ENCODE measurements around the gene NBDY.

DNA sequence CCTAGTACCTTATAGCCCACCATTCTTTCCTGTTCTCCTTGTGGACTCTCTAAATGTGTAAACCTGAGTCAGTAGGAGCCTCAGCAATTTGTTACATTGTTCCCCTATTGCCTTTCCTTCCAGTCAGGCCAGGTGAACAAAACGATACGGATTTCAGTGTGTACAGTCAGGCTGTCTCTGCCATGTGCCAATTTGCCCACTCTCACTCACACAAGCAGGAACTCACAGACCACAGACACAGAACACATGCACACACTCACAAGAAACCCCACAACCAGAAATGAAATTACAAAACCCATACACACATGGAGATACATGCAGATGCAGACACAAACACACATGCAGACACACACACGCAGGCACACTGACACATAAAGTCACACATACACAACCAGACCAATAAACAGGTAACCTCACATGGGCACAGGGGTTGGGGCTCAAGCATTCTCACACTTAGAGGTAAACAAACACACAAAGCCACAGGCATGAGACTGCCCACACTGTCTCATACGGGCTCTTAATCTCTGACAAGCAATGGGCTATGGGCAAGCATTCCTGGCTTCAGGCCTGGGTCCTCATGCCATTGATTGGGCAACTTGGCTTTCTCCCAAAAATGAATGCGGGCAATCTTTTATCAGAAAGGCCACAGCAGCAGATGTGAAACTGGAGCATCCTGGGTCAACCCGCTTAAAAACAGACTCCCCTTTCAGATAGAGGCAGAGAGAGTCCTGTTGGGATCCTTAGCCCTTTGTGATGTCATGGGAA is 68.7 kb downstream of the NBDY start:
- TF ChIP-seq EZH2 (IDR thresholded peaks at IDR 0.05; ENCODE audit: borderline replicate concordance, low read depth, low read length, poor library complexity, severe bottlenecking), result no peak
- TF ChIP-seq, protein P1, sequence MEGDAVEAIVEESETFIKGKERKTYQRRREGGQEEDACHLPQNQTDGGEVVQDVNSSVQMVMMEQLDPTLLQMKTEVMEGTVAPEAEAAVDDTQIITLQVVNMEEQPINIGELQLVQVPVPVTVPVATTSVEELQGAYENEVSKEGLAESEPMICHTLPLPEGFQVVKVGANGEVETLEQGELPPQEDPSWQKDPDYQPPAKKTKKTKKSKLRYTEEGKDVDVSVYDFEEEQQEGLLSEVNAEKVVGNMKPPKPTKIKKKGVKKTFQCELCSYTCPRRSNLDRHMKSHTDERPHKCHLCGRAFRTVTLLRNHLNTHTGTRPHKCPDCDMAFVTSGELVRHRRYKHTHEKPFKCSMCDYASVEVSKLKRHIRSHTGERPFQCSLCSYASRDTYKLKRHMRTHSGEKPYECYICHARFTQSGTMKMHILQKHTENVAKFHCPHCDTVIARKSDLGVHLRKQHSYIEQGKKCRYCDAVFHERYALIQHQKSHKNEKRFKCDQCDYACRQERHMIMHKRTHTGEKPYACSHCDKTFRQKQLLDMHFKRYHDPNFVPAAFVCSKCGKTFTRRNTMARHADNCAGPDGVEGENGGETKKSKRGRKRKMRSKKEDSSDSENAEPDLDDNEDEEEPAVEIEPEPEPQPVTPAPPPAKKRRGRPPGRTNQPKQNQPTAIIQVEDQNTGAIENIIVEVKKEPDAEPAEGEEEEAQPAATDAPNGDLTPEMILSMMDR (conservative IDR thresholded peaks at IDR 0.05; ENCODE audit: low read depth, low read length), result no peak

All from A673 (cell line).